HG03196 (cell line): ENCODE data around the gene GNAI1.

ENCODE experiments used
- ATAC-seq: cut with Tn5 transposase; IDR thresholded peaks from one replicate; pipeline ENCODE4 v1.9.1; 2021; ENCODE audit not compliant: unreplicated experiment

Gene GNAI1

DNA sequence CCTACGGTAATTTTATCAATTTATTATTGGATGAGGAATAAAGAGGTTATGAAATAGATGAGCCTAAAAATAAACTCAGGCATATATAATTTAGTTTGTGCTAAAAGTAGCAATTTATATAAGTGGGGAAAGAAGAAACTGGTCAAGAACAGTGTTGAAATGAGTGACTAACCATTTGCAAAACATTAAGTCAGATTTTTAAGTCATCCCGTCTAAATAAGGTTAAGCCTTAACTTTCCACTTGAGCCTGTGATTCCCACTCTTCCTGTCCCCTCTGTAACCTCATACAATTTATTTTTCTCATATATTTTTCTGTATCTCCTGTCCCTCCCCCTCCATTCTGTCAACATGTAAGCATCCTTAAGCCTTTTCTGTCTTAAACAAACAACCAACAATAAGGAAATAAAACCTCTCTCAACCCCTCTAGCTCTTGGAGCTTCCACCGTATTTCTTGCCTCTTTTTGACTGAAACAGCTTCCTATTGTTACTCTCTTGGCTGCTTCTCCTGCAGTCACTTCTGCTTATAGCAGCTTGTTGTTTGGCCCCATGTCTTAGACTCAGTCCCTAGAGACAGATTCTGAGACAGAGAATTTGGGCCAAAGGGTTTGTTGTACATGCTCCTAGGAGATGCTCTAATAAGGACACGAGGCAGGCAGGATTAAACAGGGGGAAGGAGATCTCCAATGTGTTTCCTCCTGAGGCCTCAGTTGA is 109.7 kb downstream of the GNAI1 start:
- no peak for ATAC-seq

- ATAC-seq: no peak
These were observed 112.5 kb downstream of the GNAI1 start for GRCh38 chr7:80247144-80247543.

DNA sequence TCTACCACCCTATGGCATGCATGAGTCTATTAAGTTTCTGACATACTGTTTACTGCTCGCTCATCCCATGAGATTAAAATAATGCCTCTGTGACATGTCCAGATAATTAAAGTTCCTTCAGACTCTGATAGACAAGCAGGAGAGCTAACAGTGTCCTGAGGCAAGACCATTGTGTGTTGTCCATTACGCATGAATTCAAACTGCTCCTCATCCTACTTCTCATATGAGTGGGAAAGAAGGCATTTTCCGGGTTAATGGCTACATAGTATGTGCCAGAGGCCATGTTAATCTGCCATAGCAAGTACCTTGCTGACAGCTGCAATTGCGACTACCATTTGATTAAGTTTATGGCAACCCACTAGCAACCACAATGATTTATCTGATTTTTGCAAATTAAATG is 113.3 kb downstream of the GNAI1 start:
- ATAC-seq: no peak

DNA sequence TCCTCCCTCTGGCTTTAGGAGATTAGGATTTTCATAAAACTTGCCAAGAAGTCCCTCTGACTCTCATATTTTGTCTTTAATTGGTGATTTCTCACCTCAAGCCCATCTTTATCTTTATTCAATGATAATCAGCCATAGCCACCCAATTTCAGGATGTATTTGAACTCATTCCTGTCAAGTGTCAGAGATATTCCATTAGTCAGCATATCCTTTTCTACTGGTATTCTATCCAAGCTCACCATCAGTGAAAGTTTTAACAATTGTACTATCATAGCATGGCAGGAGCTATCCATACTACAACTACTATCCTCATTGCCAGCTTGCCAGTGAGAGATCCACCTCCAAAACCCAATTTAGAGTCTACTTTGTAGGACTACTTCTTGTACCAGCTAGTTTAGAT is 114.6 kb downstream of the GNAI1 start:
- ATAC-seq: no peak

- no peak for ATAC-seq
These were observed 115.1 kb downstream of the GNAI1 start for GRCh38 chr7:80249619-80250295.

- no peak for ATAC-seq
These were observed 118.6 kb downstream of the GNAI1 start for GRCh38 chr7:80253237-80253636.

- no peak for ATAC-seq
These were observed 119.0 kb downstream of the GNAI1 start for GRCh38 chr7:80253653-80254052.

- no peak for ATAC-seq
These were observed 121.0 kb downstream of the GNAI1 start for GRCh38 chr7:80255656-80256055.

DNA sequence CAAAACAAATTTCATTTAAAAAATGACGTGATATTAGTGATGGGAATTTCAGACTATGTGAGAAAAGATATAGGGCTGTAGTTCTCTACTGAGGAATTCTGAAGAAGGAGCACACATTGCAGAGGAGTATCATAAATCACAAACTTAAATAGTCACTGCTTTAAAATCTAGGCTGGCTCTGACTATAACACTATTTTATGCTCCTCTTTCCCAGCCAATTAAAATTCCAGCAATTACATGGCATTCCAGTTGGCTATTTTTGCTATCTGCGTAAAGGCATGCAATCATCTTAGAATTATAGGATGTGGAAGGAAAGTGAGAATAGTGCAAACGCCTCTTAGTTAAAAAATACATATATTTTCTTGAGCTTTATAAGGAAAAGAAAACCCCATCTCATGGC is 123.1 kb downstream of the GNAI1 start:
- no peak for ATAC-seq

- ATAC-seq: no peak
These were observed 126.0 kb downstream of the GNAI1 start for GRCh38 chr7:80260606-80261005.

DNA sequence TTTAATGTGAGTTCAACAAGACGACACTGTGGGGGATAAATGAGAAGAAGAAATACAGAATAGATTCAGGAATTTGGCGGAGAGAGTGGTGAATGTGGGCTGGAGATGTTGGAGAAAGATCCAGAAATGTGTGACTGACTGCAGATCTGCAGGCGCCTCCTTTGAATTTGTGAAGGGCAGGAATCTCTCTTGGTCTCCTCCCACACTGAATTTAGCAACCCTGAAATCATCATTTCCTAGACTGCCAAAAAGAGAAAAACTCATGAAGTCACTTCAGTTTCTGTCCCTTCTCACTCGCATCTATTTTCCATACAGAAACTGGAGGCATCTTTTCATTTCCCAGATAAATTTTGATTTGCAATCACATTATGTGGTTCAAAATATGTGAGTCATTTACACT is 128.7 kb downstream of the GNAI1 start:
- ATAC-seq: no peak

GRCh38 chr7:80263821-80264220 is 129.2 kb downstream of the GNAI1 start:
- ATAC-seq: no peak

GRCh38 chr7:80264769-80265495 is 130.3 kb downstream of the GNAI1 start:
- no peak for ATAC-seq

DNA sequence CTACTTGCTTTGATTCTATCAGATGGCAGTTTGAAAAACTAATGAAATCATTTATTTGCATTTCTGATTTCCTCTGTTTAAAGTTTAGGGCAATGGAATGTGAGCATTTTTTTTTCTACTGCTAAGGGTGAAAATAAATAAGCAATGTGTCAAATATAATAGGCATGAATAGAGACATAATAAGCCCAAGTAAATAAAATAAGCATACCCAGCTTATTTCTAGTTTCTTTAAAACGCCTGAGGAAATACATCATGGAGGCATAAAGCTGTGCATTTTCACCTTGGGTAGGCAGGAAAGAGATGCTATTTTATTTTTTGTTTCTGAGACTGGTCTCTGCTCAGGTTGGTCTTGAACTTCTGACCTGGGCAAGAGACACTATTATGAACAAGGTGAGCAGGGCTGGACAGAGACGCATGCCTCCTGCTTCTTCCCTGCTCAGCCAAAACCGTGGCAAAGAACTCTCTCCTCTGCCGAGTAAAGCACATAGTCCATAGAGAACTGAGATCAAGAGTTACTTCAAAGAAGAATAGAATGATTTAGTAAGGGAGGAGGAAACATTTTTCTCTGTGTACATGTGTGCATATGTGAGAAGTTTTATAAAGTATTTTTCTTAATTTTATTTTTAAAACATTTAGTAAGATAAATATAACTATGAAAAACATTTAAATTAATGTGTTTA is 138.1 kb downstream of the GNAI1 start:
- ATAC-seq: no peak

DNA sequence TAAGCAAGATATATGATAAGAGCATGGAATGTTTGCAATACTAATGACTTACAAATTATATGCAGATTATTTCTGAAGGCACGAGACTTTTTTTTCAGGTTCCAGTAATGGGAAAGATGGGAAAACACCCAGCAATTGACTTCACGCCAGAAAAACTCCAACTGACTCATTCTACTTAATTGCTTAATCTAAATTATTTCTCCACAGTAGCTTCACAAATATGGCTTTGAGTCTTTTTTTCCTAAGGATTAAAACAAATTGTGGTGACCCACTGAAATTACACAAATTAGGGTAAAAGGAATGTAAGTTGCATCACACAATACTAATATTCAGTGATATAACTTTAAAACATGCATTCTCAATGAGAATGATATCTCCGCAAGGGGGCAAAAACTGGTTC is 138.7 kb downstream of the GNAI1 start:
- ATAC-seq: no peak

GRCh38 chr7:80275192-80275605 is 140.6 kb downstream of the GNAI1 start:
- no peak for ATAC-seq
